NCI-H460 (cell line): Measurements from ENCODE around the gene DAB1. TPM values are rescaled to one million over a fixed set of nuclear protein-coding genes. Genes with fewer than 3 reads are reported as not detected.
"Not testable (repeated sequence)": the region's sequence is repeated elsewhere in the genome, so short reads cannot be mapped to it uniquely, and the experiment has no call there.

ENCODE experiments used
- DNase-seq: peaks from one replicate; pipeline ENCODE4 v3.0.0-alpha.2; 2016; ENCODE audit warnings: low read depth; ENCODE audit errors: extremely low read depth
- total RNA-seq: library from RNA; depleted of rRNA; stranded (reverse); fragments of >200 nt; shearing (Covaris generic); gene quantifications from 2 replicates; pipeline ENCODE4 v1.2.3, GENCODE V29; 2014

DAB1 gene
- total RNA-seq, 1 experiment from 2014 or later: 0.45 TPM

- no peak for DNase-seq
Measured at GRCh38 chr1:57235730-57236510, 187.9 kb downstream of the DAB1 start.

- no peak for DNase-seq
Measured at GRCh38 chr1:57234459-57234858, 189.4 kb downstream of the DAB1 start.

DNA sequence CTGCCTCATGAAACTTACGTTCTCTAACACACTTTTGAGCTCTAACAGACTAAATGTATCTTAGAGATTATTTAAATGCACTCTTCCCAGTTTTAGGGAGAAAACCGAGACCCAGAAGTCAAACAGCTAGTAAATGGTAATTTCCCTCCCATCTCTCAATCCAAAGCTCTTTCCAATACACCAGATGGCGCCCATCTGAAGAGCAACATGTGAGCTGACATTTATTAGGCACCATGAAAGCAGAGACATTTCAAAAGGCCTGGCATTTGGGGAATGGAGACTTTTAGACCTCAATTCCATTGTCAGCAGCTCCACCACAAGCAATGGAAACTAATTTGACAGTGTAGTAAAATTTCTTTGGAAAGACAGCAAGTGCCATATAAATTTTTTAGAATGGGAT is 191.4 kb downstream of the DAB1 start:
- no peak for DNase-seq

DNA sequence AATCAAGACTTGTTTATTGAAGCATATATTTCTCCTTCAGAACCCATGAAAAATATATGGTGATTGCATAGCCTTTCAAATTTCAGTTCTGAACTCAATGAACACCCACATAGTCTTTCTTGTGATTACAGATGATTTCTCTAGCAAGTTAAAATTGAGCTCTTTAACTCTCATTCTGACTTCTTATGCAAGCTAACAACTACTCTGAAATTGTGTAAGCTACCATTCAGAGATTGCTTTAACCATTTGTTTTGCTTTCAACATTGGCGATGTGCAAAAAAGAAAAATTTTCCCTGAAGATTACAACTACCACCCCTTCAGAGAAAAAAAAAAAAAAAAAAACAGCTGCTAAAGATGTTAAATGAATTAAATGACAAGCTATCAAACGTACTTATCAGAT is 193.9 kb downstream of the DAB1 start:
- DNase-seq: no peak

- DNase-seq: no peak
Measured at GRCh38 chr1:57229076-57229475, 194.8 kb downstream of the DAB1 start.

- DNase-seq: no peak
Measured at GRCh38 chr1:57222801-57223200, 201.1 kb downstream of the DAB1 start.

DNA sequence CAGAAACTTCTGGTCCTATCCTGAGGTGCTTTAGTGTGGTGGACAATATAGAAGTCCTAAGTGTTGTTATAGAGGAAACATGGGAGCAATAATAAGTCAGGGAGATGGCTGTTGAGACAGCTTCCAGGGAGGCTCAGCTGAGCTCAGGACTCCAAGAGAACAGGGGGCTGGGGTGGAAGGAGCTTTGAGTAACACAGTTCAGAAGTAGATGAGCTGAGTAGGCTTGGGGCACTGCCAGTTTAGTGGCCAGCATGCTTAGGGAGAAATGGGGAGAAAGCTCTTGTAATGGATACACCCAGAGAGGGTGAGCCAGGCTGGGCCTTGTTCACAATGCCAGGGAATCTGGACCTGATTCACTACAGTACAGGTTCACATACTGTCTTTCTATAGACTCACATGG is 201.6 kb downstream of the DAB1 start:
- DNase-seq: no peak

DNA sequence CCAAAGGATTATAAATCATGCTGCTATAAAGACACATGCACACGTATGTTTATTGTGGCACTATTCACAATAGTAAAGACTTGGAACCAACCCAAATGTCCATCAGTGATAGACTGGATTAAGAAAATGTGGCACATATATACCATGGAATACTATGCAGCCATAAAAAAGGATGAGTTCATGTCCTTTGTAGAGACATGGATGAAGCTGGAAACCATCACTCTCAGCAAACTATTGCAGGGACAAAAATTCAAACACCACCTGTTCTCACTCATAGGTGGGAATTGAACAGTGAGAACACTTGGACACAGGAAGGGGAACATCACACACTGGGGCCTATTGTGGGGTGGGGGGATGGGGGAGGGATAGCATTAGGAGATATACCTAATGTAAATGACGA is 203.0 kb downstream of the DAB1 start:
- not testable (repeated sequence) for DNase-seq

DNA sequence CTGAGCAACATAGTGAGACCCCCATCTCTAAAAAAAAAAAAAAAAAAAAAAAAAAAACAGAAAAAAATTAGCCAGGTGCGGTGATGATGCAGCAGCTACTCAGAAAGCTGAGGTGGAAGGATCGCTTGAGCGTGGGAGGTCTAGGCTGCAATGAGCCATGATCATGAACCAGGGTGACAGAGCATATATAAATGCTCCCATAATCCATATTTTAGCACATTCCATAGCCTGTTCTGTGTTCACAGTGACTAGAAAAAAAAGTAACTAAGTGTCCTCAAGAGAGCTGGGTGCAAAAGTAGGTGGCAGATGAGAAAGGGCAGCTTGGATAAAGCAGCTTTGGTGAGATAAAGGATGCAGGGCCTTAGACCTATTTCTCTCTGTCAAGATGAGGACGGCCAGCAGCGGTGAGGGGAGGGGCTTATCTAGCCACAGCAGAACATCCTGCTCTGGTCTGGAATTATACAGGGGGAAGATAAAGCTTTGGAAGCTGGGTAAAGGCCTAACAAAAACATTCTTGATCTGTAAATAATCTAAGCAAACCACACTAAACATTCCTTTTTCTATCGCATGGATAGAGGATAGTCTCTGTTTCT is 205.3 kb downstream of the DAB1 start:
- no peak for DNase-seq

- DNase-seq: no peak
Measured at GRCh38 chr1:57217905-57218304, 206.0 kb downstream of the DAB1 start.

DNA sequence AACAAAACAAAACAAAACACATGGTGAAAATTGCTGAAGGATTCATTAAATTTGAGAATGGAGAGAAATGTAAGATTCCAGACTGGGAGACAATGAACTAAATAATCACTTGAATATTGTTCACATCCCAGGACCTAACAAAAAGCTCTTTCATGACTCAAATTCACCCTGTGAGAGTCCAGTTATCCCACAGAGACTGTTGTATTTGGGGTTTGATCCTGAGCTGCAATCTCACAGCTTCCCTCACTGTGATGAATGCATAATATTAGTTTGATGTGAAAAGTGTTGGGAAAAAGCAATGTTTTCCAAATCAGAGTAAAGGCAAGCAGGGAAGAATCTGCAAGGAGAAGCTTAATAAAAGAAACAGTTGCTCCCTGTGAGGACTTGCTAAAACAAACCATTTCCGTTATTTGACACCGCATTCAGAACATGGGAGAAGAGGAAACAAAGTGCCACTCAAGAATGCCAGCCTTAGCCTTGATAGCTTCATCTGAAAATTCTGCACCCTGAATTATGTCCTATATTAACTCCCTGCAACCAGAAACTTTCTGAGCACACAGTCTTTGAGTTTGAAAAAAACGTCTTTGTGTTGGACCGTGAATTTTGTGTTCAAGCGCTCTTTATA is 208.8 kb downstream of the DAB1 start:
- DNase-seq: no peak

DNA sequence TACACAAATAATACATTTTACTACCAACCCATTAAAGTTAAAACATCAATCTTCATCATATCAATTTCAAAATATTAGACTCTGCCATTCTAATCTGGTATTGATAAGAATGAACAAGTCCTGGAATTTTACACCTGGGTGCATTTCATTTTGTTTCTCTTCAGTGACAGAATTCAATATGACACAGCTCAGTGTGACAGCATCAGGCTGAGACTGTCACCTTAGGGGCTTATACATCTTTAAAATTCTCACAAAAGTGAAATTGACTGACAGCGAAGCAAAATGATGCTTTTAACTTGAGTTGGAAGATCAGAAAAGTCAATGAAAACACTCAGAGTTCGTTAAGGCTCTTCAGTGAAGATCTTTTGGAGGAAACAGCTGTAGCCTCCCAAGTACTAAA is 213.0 kb downstream of the DAB1 start:
- no peak for DNase-seq

DNA sequence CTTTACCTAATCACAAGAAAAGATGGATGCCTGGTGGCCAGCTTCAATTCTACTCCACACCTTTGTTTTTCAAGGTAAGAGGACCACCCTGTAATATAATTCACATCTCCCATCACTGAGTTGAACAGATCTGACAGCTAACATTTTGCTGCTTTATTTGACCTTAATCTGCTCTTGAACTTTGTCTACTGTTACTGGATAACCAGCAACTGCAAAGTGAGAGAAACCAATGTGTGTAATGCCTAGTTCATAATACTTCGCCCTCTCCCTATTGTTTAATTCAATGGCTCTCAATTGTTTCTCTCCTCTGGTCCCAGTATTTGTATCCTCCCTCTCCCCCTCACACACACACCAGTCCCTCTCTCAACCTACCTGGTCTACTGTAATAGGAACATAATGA is 214.4 kb downstream of the DAB1 start:
- no peak for DNase-seq

DNA sequence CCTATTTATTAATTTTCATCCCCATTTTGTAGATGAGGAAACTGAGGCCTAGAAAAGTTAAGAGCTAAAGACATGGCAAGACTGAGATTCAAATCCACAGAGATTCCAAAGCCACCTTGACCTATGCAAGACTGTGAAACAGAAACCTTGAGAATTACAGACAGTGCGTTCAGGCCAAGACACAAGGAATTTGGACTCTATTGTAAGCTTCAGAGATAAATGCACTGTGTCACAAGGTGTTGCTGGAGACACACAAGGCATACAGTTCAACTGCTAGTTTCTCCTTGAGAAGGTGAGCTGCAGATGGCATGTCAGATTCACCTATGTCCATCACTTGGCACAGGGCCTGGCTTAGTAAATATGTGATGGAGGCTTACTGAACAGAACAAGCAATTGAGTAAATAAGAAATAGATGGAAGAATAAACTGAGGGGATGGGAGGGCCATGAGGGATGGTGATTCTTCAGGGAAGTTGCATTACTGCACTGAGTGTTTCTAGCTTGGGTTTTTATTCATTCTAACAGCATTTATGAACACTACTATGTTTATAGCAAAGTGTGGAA is 215.0 kb downstream of the DAB1 start:
- no peak for DNase-seq

GRCh38 chr1:57206038-57206437 is 217.8 kb downstream of the DAB1 start:
- no peak for DNase-seq

GRCh38 chr1:57204942-57205787 is 218.7 kb downstream of the DAB1 start:
- no peak for DNase-seq

DNA sequence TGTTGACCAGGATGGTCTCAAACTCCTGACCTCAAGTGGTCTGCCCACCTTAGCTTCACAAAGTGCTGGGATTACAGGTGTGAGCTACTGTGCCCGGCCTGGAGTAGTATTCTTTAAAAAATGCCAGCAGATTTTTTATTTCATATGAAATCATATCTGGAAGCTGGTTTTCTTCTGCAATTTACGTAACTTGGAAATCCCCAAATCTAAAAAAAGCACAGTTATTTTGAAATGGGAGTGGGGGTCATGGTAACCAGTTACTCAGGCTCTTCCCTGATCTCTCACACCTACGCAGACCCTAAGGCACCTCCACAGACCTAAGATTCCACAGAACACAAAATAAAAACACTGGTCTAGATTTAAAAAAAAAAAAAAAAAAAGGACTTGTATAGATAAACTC is 219.8 kb downstream of the DAB1 start:
- DNase-seq: no peak

- DNase-seq: no peak
Measured at GRCh38 chr1:57202241-57202640, 221.6 kb downstream of the DAB1 start.

DNA sequence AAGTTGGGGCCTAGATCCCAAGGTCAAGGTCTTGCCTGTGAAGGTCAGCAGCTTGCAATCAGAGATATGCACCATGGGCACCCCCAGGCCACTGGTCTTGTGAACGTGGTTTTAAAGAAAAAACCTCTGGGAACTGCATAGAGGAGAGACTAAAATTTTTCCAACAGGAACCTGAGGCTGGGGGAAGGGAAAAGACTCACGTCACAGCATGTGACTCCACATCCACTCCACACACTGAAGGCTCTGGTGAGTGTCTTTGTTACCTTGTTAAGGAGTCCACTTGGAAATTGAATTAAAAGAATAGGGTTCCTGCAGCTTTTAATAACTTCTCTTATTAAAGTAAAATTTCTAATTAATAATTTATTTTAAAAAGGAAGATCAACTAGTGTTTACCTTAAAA is 224.9 kb downstream of the DAB1 start:
- no peak for DNase-seq

- no peak for DNase-seq
Measured at GRCh38 chr1:57195436-57195941, 228.4 kb downstream of the DAB1 start.

GRCh38 chr1:57192222-57192621 is 231.6 kb downstream of the DAB1 start:
- no peak for DNase-seq
